ENCODE results near the gene ZSWIM5.

Gene ZSWIM5

DNA sequence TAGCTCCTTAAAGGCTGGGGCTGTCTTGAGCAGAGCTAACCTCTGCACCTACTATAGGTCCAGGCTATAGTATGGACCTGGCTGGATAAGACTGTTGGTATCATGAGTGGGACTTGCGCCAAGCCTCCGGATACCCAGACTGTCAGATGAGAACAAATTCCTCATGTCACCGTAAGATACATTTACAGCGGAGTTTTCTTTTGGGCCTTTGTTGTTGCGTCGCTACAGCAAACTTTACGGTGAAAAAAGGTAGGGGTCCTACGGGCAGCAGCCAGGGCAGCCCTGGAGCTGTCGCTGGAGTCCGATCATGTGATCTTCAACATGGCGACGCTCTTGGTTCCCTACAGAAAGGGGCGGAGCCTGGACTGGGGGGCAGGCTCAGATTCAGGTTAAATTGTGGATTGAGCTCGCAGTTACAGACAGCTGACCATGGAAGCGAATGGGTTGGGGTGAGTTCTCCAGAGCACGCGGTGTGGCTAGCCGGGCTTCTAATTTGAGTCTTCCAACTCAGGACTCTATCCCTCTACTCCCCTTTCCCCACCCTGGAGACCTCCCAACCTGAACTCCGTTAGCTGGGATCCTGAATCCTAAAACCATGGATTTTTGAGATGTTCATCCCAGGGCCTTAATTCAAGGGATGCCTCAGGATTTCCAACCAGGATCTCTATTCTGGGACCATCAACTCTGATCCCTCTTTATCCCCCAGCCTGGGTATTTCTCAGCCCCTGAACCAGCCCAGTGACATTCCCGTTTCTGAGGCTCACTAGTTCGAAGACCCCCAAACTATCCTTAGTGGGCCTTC lies 194.4 kb downstream of the ZSWIM5 start, which contains the start of gene UROD:
UROD (plus strand) TSS at position 418 of the 802 bp plus-strand sequence; CDS start at position 430, 12 bp downstream.
- DNase-seq, result peak; percentile 94
- Histone ChIP-seq H3K9me3 (ENCODE audit: severe bottlenecking) (no peaks in the 10 kb centered on the region), H3K27ac (peak within 1 kb of the TSS; percentile 54), H3K36me3 (peaks cover 31% of the 10 kb centered on the region), H3K4me3 (ENCODE audit: low read depth, low read length) (peak within 1 kb of the TSS; percentile 70), H3K27me3 (ENCODE audit: insufficient read depth, low read depth, severe bottlenecking) (no peaks in the 10 kb centered on the region)
- TF ChIP-seq CTCF (IDR thresholded peaks at IDR 0.05; ENCODE audit: low read depth, low read length), result no peak

GRCh38 chr1:45010855-45011811 lies 195.3 kb downstream of the ZSWIM5 start, which contains the start of gene HECTD3:
Gene HECTD3, minus strand, starts transcription at chr1:45011324. Its CDS starts 67 bp downstream, at chr1:45011257.
- no peak for TF ChIP-seq CTCF (IDR thresholded peaks at IDR 0.05; ENCODE audit: low read depth, low read length)
- H3K36me3 ChIP-seq, result peaks cover 38% of the 10 kb centered on the region
- peak within 1 kb of the TSS; percentile 70 for H3K4me3 ChIP-seq (ENCODE audit: low read depth, low read length)
- DNase-seq, result peak; percentile 85
- H3K9me3 ChIP-seq (ENCODE audit: severe bottlenecking), result no peaks in the 10 kb centered on the region
- peak within 1 kb of the TSS; percentile 54 for H3K27ac ChIP-seq
- no peaks in the 10 kb centered on the region for H3K27me3 ChIP-seq (ENCODE audit: insufficient read depth, low read depth, severe bottlenecking)

DNA sequence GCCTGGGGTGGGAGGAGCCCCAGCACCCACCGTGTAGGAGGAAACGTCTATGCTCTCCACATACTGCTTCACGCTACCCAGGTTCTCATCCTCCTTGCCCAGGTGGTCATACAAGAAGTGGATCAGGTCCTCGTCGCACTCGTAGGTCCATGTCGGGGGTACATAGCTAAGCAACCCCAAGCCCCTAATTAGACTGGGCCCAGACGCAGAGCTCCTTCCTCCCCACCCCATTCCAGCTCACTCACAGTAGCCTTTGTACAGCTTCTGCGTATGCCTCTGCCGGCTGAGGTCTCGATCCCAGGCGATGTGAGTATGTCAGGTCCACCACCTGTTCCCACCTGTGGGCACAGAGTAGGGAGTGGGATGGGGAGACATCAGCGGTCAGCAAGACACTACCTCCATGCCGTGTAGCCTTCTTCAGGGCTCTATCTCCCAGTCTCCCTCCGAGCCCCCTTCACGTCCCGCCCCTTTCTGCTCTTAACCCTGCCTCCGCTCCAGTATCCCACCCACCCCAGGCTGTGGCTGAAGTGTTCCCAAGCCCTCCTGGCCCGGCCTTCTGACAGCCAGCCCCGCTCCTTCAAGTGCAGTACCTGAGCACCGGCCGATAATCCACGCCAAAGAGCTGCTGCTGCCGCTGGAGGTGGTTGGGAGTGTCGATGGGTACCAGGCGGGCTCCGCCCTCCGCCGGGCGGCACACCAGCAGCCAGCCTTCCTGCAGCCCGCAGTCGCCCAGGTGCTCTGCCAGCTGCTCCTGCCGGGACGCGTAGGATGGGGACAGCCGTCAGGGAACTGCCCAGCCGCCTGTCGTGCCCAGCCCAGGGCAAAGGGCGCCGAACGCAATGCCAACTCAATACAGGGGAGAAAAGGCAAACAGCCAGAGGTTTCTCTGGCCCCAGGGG lies 196.2 kb downstream of the ZSWIM5 start:
- H3K9me3 ChIP-seq (ENCODE audit: severe bottlenecking), result no peaks in the 10 kb centered on the region
- no peak for TF ChIP-seq CTCF (IDR thresholded peaks at IDR 0.05; ENCODE audit: low read depth, low read length)
- H3K36me3 ChIP-seq, result peaks cover 44% of the 10 kb centered on the region
- no peaks in the 10 kb centered on the region for H3K27me3 ChIP-seq (ENCODE audit: insufficient read depth, low read depth, severe bottlenecking)
- peak overlapping the region; percentile 70 for H3K4me3 ChIP-seq (ENCODE audit: low read depth, low read length)
- H3K27ac ChIP-seq, result peak overlapping the region; percentile 50; the same call in 1 of the 2 replicates
- no peak for DNase-seq

GRCh38 chr1:45009296-45009865 lies 197.0 kb downstream of the ZSWIM5 start:
- H3K36me3 ChIP-seq, result peaks cover 51% of the 10 kb centered on the region
- H3K27ac ChIP-seq, result no peak overlapping the region
- no peaks in the 10 kb centered on the region for H3K27me3 ChIP-seq (ENCODE audit: insufficient read depth, low read depth, severe bottlenecking)
- no peak overlapping the region for H3K4me3 ChIP-seq (ENCODE audit: low read depth, low read length)
- no peaks in the 10 kb centered on the region for H3K9me3 ChIP-seq (ENCODE audit: severe bottlenecking)
- no peak for DNase-seq
- TF ChIP-seq CTCF (IDR thresholded peaks at IDR 0.05; ENCODE audit: low read depth, low read length), result no peak

DNA sequence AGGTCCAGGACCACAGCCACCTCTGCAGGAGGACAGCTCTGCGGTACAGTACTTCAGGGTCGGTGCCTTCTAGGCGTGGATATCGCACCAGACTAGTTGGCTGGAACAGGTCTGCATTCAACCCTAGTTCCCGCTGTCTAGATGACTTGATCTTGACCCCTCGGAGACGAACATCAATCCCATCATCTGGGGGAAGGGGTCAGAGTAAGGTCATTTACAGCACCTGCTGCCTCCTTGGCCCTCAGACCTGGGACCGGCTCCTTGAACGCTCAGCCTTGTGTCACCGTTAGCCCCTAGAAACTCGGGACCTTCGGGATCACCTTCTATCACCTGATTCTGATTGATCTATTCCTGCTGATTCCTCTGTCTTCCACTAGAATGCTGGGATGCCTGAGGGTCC lies 197.9 kb downstream of the ZSWIM5 start:
- Histone ChIP-seq H3K9me3 (ENCODE audit: severe bottlenecking) (no peaks in the 10 kb centered on the region), H3K27ac (no peak overlapping the region), H3K36me3 (peaks cover 51% of the 10 kb centered on the region), H3K27me3 (ENCODE audit: insufficient read depth, low read depth, severe bottlenecking) (no peaks in the 10 kb centered on the region), H3K4me3 (ENCODE audit: low read depth, low read length) (no peak overlapping the region)
- DNase-seq, result no peak
- TF ChIP-seq CTCF (IDR thresholded peaks at IDR 0.05; ENCODE audit: low read depth, low read length), result no peak

All from WERI-Rb-1 (cell line).